Neuronal stem cell (in vitro differentiated cells): Measurements from ENCODE around the gene FOXP1.

Experiments
- DNase-seq: peaks from one replicate; pipeline ENCODE4 v3.0.0-alpha.2; 2013; ENCODE audit warnings: low spot score
- H2AFZ ChIP-seq: one replicate; pipeline ENCODE4 v1.6.1; 2013; ENCODE audit warnings: mild to moderate bottlenecking, low read length, inconsistent platforms
- H2AK5ac ChIP-seq: 2 replicates; pipeline ENCODE4 v1.6.1; 2013; ENCODE audit warnings: low read depth, mild to moderate bottlenecking, inconsistent platforms, low read length, moderate library complexity, mixed read lengths
- H2BK120ac ChIP-seq: 2 replicates; pipeline ENCODE4 v1.6.1; 2013; ENCODE audit warnings: low read depth, mild to moderate bottlenecking, inconsistent platforms, low read length, moderate library complexity, mixed read lengths
- H2BK12ac ChIP-seq: one replicate; pipeline ENCODE4 v1.6.1; 2013; ENCODE audit warnings: low read length, inconsistent platforms
- H2BK15ac ChIP-seq: 2 replicates; pipeline ENCODE4 v1.6.1; 2013; ENCODE audit warnings: mild to moderate bottlenecking, low read length, inconsistent platforms, mixed read lengths
- H2BK5ac ChIP-seq: one replicate; pipeline ENCODE4 v1.6.1; 2013; ENCODE audit warnings: inconsistent platforms, mild to moderate bottlenecking, low read length, moderate library complexity
- H3K14ac ChIP-seq: one replicate; pipeline ENCODE4 v1.6.1; 2013; ENCODE audit warnings: low read length, inconsistent platforms
- H3K18ac ChIP-seq: 2 replicates; pipeline ENCODE4 v1.6.1; 2013; ENCODE audit warnings: low read length, inconsistent platforms
- H3K23ac ChIP-seq: 2 replicates; pipeline ENCODE4 v1.6.1; 2013; ENCODE audit warnings: low read depth, mild to moderate bottlenecking, mixed read lengths, low read length, inconsistent platforms; ENCODE audit not compliant: poor library complexity
- H3K27ac ChIP-seq: replicated peaks from 3 replicates; pipeline ENCODE4 v1.5.1; 2013; ENCODE audit warnings: low read length, inconsistent platforms
- H3K27me3 ChIP-seq, 3 experiments: 2 replicates each; pipeline ENCODE4 v1.6.1; 2013; ENCODE audit warnings: low read length in 3 of 3, mild to moderate bottlenecking in 2 of 3, inconsistent platforms in 1 of 3, low read depth in 1 of 3, mixed read lengths in 1 of 3, moderate library complexity in 1 of 3; ENCODE audit not compliant: control insufficient read depth in 3 of 3, insufficient read depth in 3 of 3
- H3K36me3 ChIP-seq, 2 donors: replicated peaks in 1 of 2; 2 replicates each; pipeline ENCODE4 v1.6.1; 2013; ENCODE audit warnings: low read length in 2 of 2; ENCODE audit not compliant: control insufficient read depth in 2 of 2, insufficient read depth in 2 of 2
- H3K4ac ChIP-seq: 2 replicates; pipeline ENCODE4 v1.6.1; 2013; ENCODE audit warnings: inconsistent platforms, mild to moderate bottlenecking, low read length, moderate library complexity
- H3K4me1 ChIP-seq, 2 donors: 1 replicate in 1 of 2; 2 replicates in 1 of 2; pipeline ENCODE4 v1.6.1; 2013; ENCODE audit warnings: low read length in 2 of 2, low read depth in 1 of 2; ENCODE audit not compliant: control insufficient read depth in 2 of 2, insufficient read depth in 1 of 2
- H3K4me2 ChIP-seq: one replicate; pipeline ENCODE4 v1.6.1; 2013; ENCODE audit warnings: mild to moderate bottlenecking, low read length, inconsistent platforms; ENCODE audit not compliant: insufficient read depth, poor library complexity, severe bottlenecking
- H3K4me3 ChIP-seq, 2 donors: 2 replicates each; pipeline ENCODE4 v1.5.1; 2013; ENCODE audit warnings: low read length in 2 of 2, mild to moderate bottlenecking in 2 of 2, inconsistent platforms in 1 of 2, moderate library complexity in 1 of 2
- H3K79me1 ChIP-seq: one replicate; pipeline ENCODE4 v1.6.1; 2013; ENCODE audit warnings: low read depth, mild to moderate bottlenecking, inconsistent platforms, low read length, moderate library complexity
- H3K9ac ChIP-seq: one replicate; pipeline ENCODE4 v1.6.1; 2013; ENCODE audit warnings: mild to moderate bottlenecking, low read depth, low read length, inconsistent platforms; ENCODE audit not compliant: poor library complexity
- H3K9me3 ChIP-seq, 2 donors: replicated peaks in 1 of 2; 2 replicates each; pipeline versions ENCODE3 to v1.6.1; 2013; ENCODE audit warnings: low read length in 2 of 2, mild to moderate bottlenecking in 2 of 2, inconsistent platforms in 1 of 2, low read depth in 1 of 2, mixed read lengths in 1 of 2, moderate library complexity in 1 of 2; ENCODE audit not compliant: control insufficient read depth in 2 of 2, insufficient read depth in 1 of 2
- H4K8ac ChIP-seq: one replicate; pipeline ENCODE4 v1.6.1; 2013; ENCODE audit warnings: low read depth, mild to moderate bottlenecking, inconsistent platforms, low read length, moderate library complexity
- H4K91ac ChIP-seq: one replicate; pipeline ENCODE4 v1.6.1; 2013; ENCODE audit warnings: low read length, low read depth, mild to moderate bottlenecking, inconsistent platforms; ENCODE audit not compliant: poor library complexity
- WGBS, 2 donors: extraction: QIAGEN DNeasy Blood & Tissue Kit; methylation state at CpG; one replicate each; pipeline ENCODE4 v1.1.7; 2013; ENCODE audit warnings: missing lambda C conversion rate in 2 of 2, mixed read lengths in 1 of 2; ENCODE audit not compliant: insufficient read length in 2 of 2, insufficient replicate concordance in 1 of 2; ENCODE audit errors: extremely low coverage in 2 of 2; 5-methylcytosine and 5-hydroxymethylcytosine counted together

The FOXP1 gene

GRCh38 chr3:71048948-71049347 lies 534.6 kb downstream of the FOXP1 start:
- H4K8ac ChIP-seq = no peak overlapping the region
- peaks cover 18 to 56% of the 10 kb centered on the region in 2 donors for H3K4me1 ChIP-seq
- no peak overlapping the region for H2AFZ ChIP-seq
- no peak overlapping the region for H4K91ac ChIP-seq
- no peak overlapping the region for H3K4me3 ChIP-seq
- H2BK12ac ChIP-seq = no peak overlapping the region
- no peak overlapping the region for H3K9ac ChIP-seq
- H3K36me3 ChIP-seq = peaks cover 0 to 52% of the 10 kb centered on the region in 2 donors
- DNase-seq = no peak
- no peak overlapping the region for H2BK15ac ChIP-seq
- no peak overlapping the region for H3K14ac ChIP-seq
- H2BK120ac ChIP-seq = no peak overlapping the region
- no peak overlapping the region for H3K23ac ChIP-seq
- H3K27me3 ChIP-seq = no peaks in the 10 kb centered on the region
- no peaks in the 10 kb centered on the region for H3K9me3 ChIP-seq
- no peak overlapping the region for H3K4me2 ChIP-seq
- H2AK5ac ChIP-seq = no peak overlapping the region
- no peak overlapping the region for H3K4ac ChIP-seq
- no peak overlapping the region for H2BK5ac ChIP-seq
- no peaks in the 10 kb centered on the region for H3K79me1 ChIP-seq
- no peak overlapping the region for H3K27ac ChIP-seq
- H3K18ac ChIP-seq = no peak overlapping the region
- WGBS, 2 donors = no CpG with 5 or more reads among the region's 12 CpGs

DNA sequence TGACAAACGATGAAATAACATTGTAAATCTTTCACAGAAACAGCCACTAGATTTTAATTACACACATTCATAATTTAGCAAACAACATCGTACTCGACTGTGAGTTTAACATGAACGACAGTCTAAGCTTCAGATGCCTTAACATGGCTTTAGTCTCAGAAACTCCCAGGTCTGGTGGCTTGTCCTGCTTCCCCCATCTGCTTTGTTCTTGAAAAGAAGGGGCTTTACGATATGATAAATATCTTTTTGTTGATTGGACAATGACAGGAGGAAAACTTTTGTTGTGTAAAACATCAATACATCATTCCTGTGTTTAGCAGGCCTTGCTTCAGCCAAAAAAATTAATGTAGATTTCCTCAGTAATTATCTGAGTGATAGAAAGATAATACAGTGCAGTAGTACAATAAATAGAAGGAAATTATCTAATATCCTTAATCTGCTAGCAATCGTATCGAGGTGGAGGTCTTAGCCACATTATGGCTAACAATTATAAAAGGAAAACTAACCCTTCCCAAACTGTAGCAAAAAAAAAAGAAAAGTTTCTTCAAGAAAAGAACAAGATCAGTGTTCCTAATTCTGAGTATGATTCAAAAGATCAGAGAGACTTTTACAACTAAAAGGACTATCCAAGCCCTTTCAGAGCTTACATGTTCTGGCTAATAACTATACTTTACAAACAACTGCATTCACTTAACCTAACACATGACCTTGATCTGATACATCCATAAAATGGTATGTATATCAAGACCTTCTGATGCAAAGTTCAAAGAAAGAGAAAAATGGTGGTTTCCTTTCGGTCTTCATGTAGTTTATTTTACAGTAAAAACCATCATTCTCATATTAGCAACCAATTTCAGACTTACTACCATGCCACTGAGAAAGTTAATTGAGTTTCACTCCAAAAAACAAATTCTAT lies 535.7 kb downstream of the FOXP1 start:
- H4K8ac ChIP-seq = no peak overlapping the region
- no peak overlapping the region for H3K27ac ChIP-seq
- no peaks in the 10 kb centered on the region for H3K9me3 ChIP-seq
- H3K4me3 ChIP-seq = no peak overlapping the region
- H2AFZ ChIP-seq = no peak overlapping the region
- H3K36me3 ChIP-seq = peaks cover 0 to 59% of the 10 kb centered on the region in 2 donors
- no peak for DNase-seq
- H3K18ac ChIP-seq = no peak overlapping the region
- H3K4ac ChIP-seq = no peak overlapping the region
- WGBS, 2 donors = no CpG with 5 or more reads among the region's 8 CpGs
- no peak overlapping the region for H3K9ac ChIP-seq
- H2BK12ac ChIP-seq = no peak overlapping the region
- H4K91ac ChIP-seq = no peak overlapping the region
- H3K27me3 ChIP-seq = no peaks in the 10 kb centered on the region
- H3K79me1 ChIP-seq = no peaks in the 10 kb centered on the region
- H2BK15ac ChIP-seq = no peak overlapping the region
- no peak overlapping the region for H3K4me2 ChIP-seq
- H3K4me1 ChIP-seq = peaks cover 18 to 52% of the 10 kb centered on the region in 2 donors
- no peak overlapping the region for H3K14ac ChIP-seq
- no peak overlapping the region for H3K23ac ChIP-seq
- H2AK5ac ChIP-seq = no peak overlapping the region
- H2BK120ac ChIP-seq = no peak overlapping the region
- H2BK5ac ChIP-seq = no peak overlapping the region

DNA sequence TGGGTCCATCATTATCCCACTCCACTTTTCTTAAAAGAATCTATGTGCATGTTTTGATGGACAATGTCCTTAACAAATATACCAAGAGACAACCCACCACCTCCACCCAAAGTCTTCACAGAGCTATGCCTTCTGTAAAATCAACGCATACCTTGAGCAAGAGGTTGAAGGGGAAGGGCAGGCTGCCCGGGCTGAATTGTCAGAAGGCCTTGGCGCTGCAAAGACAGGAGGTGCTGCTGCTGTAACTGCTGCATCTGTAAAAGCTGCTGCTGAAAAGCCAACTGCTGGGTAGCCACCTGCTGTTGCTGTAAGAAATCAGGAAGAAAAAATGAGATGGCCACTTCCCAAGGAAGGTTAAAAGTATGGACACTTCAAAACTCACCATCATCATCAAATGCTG lies 536.7 kb downstream of the FOXP1 start:
- H2BK12ac ChIP-seq = no peak overlapping the region
- no CpG with 5 or more reads among the region's 3 CpGs for WGBS, 2 donors
- peaks cover 0 to 58% of the 10 kb centered on the region in 2 donors for H3K36me3 ChIP-seq

GRCh38 chr3:71045917-71046282 lies 537.6 kb downstream of the FOXP1 start:
- Histone ChIP-seq H3K23ac (no peak overlapping the region), H3K27me3 (no peaks in the 10 kb centered on the region), H3K4me2 (no peak overlapping the region), H3K4me3 (no peak overlapping the region), H3K4ac (no peak overlapping the region), H3K18ac (no peak overlapping the region), H2BK12ac (no peak overlapping the region), H4K8ac (no peak overlapping the region), H2BK15ac (no peak overlapping the region), H2BK120ac (no peak overlapping the region), H3K27ac (no peak overlapping the region), H2AK5ac (no peak overlapping the region), H3K36me3 (peaks cover 3 to 59% of the 10 kb centered on the region in 2 donors), H2AFZ (no peak overlapping the region), H3K79me1 (no peaks in the 10 kb centered on the region), H4K91ac (no peak overlapping the region), H3K9me3 (no peaks in the 10 kb centered on the region), H2BK5ac (no peak overlapping the region), H3K9ac (no peak overlapping the region), H3K4me1 (peaks cover 16 to 42% of the 10 kb centered on the region in 2 donors), H3K14ac (no peak overlapping the region)
- DNase-seq = no peak
- no CpG with 5 or more reads among the region's 1 CpG for WGBS, 2 donors

More for the DNA sequence above, 536.7 kb downstream of the FOXP1 start:
- H3K18ac ChIP-seq = peak overlapping the region; percentile 72
- no peak overlapping the region for H3K4me3 ChIP-seq
- H3K4me1 ChIP-seq = peaks cover 18 to 49% of the 10 kb centered on the region in 2 donors
- no peaks in the 10 kb centered on the region for H3K79me1 ChIP-seq
- no peak overlapping the region for H3K23ac ChIP-seq
- no peak overlapping the region for H2AFZ ChIP-seq
- H3K27me3 ChIP-seq = no peaks in the 10 kb centered on the region
- no peak overlapping the region for H3K9ac ChIP-seq
- no peak overlapping the region for H3K27ac ChIP-seq
- no peak overlapping the region for H2BK120ac ChIP-seq
- H2BK15ac ChIP-seq = no peak overlapping the region
- DNase-seq = no peak
- no peak overlapping the region for H2BK5ac ChIP-seq
- no peak overlapping the region for H3K4ac ChIP-seq
- H4K8ac ChIP-seq = no peak overlapping the region
- H2AK5ac ChIP-seq = no peak overlapping the region
- H3K4me2 ChIP-seq = no peak overlapping the region
- H3K9me3 ChIP-seq = no peaks in the 10 kb centered on the region
- no peak overlapping the region for H4K91ac ChIP-seq
- H3K14ac ChIP-seq = no peak overlapping the region
